Endometrial microvascular endothelial cells (primary cell): ENCODE measurements around the gene PRDM15. TPM values are rescaled to one million over a fixed set of nuclear protein-coding genes. Genes with fewer than 3 reads are reported as not detected.

Source experiments
- in situ Hi-C: cut with HindIII; loops from 2 replicates; pipeline ENCODE4 v1.10.0; 2017; ENCODE audit warnings: low sequenced_read_pairs, low pct_unique_long_range_greater_than_20kb; ENCODE audit errors: inconsistent ontology term
- total RNA-seq: library from RNA; depleted of rRNA; stranded (reverse); fragments of >200 nt; gene quantifications from one replicate; pipeline ENCODE4 v1.2.3, GENCODE V29; 2015; ENCODE audit errors: inconsistent ontology term

Gene PRDM15
- total RNA-seq, 1 donor from 2014 or later = 3.8 TPM

- in situ Hi-C loops = no loop called here
These were observed 101.0 kb downstream of the PRDM15 start for GRCh38 chr21:41777951-41778815.

DNA sequence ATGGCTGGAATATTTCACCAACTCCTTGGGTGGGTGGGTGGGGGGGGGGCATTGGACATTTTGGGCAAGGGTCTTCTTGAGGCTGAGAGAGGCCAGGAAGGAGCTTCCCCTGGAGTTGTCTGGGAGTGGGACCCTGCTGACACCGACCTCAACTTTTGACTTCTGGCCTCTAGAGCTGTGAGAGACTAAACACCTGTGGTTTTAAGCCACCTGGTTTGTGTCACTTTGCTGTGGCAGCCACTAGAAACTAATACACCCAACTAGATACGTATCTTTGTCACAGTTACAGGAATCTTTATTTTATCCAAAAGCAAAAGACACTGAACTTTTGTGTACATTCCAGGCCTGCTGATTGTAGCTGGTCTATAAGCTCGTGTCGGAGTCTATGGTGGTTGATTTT is 102.4 kb downstream of the PRDM15 start:
- in situ Hi-C loops = no loop called here

GRCh38 chr21:41775149-41775472 is 104.0 kb downstream of the PRDM15 start:
- in situ Hi-C loops = no loop called here

DNA sequence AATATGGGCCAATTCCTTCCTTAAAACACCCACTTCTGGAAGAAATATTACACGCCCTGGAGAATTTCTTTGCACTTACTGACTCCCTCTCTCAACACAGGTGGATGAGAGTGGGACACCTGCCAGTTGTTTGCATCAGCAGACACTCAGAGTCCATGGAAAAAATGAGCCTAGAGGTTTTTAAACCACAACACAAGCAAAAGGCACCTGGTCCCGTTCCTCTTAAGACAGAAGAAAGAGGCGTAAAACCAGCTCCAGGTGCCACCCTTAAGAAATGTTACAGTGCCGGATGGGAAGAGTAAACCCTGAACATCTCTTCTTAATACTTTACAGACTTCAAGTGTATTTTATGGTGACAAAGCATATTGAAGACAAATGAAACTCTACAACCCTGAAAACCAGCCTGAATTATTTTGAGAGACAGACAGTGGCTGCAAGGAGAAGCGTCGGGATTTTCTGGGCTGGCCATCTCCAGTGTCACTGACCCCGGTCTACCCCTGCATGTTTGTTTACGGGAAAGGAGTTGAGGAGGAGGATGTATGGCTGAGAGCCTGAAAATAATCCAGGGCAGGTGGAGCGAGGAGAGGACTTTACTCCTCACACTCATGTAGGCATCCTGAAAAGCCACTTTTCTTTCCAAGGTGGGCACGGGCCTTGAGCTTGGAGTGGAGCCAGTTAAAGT is 104.5 kb downstream of the PRDM15 start:
- in situ Hi-C loops = loop anchor here (25.0 kb wide), 1 partner anchor 162 kb away; no protein-coding TSS in a partner anchor

DNA sequence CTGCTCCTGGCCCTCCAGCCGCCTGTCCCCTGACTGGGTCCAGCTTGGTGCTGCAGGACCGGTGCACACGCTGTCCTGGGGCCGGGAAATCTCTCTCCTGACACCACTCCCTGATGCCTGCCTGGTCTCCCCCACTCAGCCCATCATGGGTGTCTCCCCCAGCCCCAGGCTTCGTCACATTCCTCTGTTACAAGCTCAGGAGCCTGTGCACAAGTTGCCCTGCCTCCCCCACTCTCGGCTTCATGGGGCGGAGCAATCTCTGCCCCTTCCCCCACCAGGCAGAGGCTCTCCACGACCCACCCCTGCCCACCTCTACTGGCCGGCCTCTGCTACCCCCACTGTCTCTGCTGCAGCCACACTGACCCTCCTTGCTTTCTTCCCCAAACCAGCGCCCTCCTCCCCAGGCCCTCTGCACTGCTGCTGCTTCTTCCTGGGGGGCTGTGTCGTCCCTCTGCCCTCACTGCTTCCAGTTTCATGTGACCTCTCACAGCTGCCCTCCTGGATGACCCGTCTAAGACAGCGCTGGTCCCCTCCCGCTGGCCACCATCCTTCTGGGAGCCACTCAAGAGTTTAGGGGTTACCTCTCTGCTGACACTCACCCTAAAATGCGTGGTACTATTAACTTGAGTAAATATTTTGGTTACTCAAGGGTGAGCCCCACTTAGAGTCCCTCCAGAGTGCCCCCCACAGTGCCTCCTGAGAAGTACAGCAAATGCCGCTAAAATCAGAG is 106.6 kb downstream of the PRDM15 start:
- in situ Hi-C loops = loop anchor here (25.0 kb wide), 1 partner anchor 160 kb away; no protein-coding TSS in a partner anchor

GRCh38 chr21:41771625-41771945 is 107.6 kb downstream of the PRDM15 start:
- in situ Hi-C loops = loop anchor here (25.0 kb wide), 1 partner anchor 159 kb away; no protein-coding TSS in a partner anchor

GRCh38 chr21:41770901-41771624 is 108.1 kb downstream of the PRDM15 start:
- in situ Hi-C loops = loop anchor here (25.0 kb wide), 1 partner anchor 159 kb away; no protein-coding TSS in a partner anchor

DNA sequence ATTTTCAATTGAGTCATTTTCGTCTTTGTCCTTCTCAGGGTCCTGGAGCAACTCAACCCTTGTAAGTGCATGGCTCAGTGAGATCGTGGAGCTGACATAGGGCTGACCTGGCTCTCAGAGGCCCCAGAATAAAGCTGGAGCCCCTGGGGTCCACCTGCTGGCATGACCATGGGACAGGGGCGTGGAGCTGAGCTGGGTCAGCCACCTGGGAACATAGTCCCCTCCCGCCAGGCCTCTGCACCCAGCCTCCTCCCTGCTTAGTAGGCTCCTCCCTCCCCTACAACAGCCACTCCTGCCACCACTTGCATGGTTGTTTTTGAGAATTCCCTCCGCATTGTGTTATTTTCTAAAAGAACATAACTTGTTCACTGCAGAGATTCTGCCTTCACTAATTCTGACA is 109.2 kb downstream of the PRDM15 start:
- in situ Hi-C loops = loop anchor here (25.0 kb wide), 1 partner anchor 158 kb away; no protein-coding TSS in a partner anchor

GRCh38 chr21:41769521-41769920 is 109.6 kb downstream of the PRDM15 start:
- in situ Hi-C loops = loop anchor here (25.0 kb wide), 1 partner anchor 157 kb away; no protein-coding TSS in a partner anchor

DNA sequence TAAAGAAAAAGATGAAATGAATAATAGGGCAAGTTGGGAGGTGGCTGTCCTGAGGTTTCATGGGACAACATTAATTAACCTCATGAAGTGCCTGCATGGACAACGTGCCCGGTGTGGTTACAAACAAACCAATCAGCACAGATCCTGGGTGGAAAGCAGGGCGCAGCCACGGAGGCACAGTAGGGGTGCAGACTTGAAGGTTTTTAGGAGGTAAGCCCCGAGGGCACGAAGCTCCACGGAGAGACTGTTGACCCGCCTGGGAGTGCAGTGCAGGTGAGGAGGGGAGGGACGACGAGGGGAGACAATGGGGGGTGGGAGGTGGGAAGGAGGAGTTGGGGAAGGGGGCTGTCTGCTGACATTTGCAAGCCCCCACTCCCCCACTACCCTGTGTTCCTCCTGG is 110.0 kb downstream of the PRDM15 start:
- in situ Hi-C loops = loop anchor here (25.0 kb wide), 1 partner anchor 157 kb away; no protein-coding TSS in a partner anchor

GRCh38 chr21:41768437-41769042 is 110.6 kb downstream of the PRDM15 start:
- in situ Hi-C loops = loop anchor here (25.0 kb wide), 1 partner anchor 156 kb away; no protein-coding TSS in a partner anchor

GRCh38 chr21:41767606-41768436 is 111.3 kb downstream of the PRDM15 start:
- in situ Hi-C loops = loop anchor here (25.0 kb wide), 1 partner anchor 156 kb away; no protein-coding TSS in a partner anchor

DNA sequence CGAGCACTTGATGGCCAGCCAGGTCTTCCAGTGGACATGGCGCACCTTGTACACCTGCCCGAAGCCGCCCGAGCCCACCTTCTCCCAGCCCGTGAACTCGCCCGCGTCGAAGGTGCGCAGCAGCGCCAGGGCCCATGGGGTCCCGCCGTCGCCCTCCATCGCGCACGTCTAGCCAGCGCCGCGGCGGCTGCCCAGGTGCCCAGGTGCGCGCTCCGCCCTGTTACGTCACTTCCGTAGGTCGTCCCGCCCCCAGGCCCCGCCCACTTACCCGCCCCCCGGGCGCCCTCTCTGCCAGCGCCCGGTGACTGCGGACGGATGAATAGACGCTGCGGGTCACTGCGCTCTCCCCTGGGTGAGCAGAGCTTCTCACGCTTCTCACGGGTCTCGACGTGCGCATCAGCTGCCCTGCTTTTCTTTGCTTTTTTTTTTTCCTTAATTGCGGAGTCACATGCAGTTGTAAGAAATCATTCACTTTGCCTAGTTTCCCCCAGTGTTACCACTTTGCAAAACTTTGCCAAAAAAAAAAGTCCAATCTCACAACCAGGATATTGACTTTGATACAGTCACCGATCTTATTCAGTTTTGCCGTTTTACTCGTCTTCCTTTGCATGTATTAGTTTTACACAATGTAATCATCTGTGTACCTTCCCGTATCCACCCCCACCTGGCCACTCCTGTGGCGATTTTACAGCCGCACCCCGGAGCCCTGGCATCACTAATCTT is 112.1 kb downstream of the PRDM15 start, which contains the start of gene RIPK4:
Gene RIPK4 (minus strand): TSS at position 170 of the 723 bp plus-strand sequence. CDS start 11 bp downstream, at position 159.
- in situ Hi-C loops = loop anchor here (25.0 kb wide), 1 partner anchor 155 kb away; no protein-coding TSS in a partner anchor

DNA sequence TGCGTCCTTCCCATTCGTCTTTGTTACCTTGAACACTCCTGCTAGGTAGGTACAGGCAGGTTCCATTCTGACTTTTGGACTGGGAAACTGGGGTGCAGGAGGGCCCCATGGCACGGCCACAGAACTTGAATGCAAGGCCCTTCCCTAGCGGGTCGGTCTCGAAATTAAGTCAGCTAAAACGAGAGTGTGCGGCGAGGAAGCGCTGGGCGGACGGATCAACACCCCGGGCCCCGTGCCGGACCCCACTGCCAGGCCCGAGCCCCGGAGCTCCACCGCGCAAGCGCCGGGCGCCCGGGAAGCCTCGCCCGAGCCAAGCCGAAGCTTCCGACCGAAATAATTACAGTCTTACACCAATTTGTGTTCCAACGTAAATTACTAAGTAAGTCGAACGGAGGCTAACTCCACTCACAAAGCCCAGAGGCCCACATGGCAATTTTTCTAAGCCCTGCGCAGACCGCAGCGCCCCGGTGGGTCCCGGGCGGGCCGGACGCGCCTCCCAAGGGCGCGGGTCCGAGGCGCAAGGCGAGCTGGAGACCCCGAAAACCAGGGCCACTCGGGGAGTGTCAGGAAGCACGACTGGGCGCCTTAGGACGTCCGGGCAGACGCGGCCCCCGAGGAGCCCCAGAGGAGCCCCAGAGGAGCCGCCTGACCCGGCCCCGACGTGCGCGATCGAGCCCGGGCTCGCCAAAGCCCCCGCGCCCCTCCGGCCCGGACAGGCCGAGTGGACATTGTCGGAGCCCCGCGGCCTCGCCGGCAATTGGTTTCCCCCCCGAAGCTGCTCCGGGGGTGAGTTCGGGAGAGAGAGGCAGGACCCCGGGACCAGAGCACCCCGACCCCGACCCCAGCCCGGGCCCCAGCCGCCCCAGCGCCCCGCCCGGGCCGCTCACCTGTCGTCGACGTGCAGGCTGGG is 112.9 kb downstream of the PRDM15 start:
- in situ Hi-C loops = loop anchor here (25.0 kb wide), 1 partner anchor 154 kb away; no protein-coding TSS in a partner anchor

- in situ Hi-C loops = loop anchor here (25.0 kb wide), 1 partner anchor 153 kb away; no protein-coding TSS in a partner anchor
These were observed 113.7 kb downstream of the PRDM15 start for GRCh38 chr21:41765420-41765821.
